GM12873 (cell line): Measurements from ENCODE around the gene MITF.

Experiments
- CTCF ChIP-seq: IDR thresholded peaks from 2 replicates; pipeline ENCODE4 v1.5.1; 2012; ENCODE audit warnings: low read depth, mild to moderate bottlenecking, moderate library complexity, low read length, control low read depth; ENCODE audit not compliant: insufficient read depth; ENCODE audit errors: missing control alignments

The MITF gene

GRCh38 chr3:69921651-69922050, 182.4 kb downstream of the MITF start:
- TF ChIP-seq CTCF, result no peak

GRCh38 chr3:69922521-69923000, 183.3 kb downstream of the MITF start:
- TF ChIP-seq CTCF, result no peak

GRCh38 chr3:69925506-69925905, 186.2 kb downstream of the MITF start:
- no peak for TF ChIP-seq CTCF

- no peak for TF ChIP-seq CTCF
Measured at GRCh38 chr3:69926385-69926784, 187.1 kb downstream of the MITF start.

- TF ChIP-seq CTCF, result no peak
Measured at GRCh38 chr3:69927571-69927970, 188.3 kb downstream of the MITF start.

GRCh38 chr3:69929019-69929418, 189.8 kb downstream of the MITF start:
- TF ChIP-seq CTCF, result no peak

- TF ChIP-seq CTCF, result no peak
Measured at GRCh38 chr3:69930564-69930963, 191.3 kb downstream of the MITF start.
